Endothelial cell of umbilical vein (primary cell): ENCODE measurements around the gene DQX1. TPM values are rescaled to one million over a fixed set of nuclear protein-coding genes. Genes with fewer than 3 reads are reported as not detected.

Experiments used
- BruUV-seq: library from RNA; stranded (reverse); fragments of 400-500 nt; replicated peaks from 2 replicates; lab custom pipeline; 2021; lab: Mats Ljungman, UMichigan
- CTCF ChIA-PET: fragments of 300-600, 350-600 bp; sonication (Branson Sonifier 250); formaldehyde crosslinking; loops from one replicate; lab custom pipeline; 2021; ENCODE audit warnings: antibody characterized with exemption, inconsistent platforms; lab: Charles Lee
- POLR2A ChIA-PET: fragments of 300-600, 350-600 bp; sonication (Branson Sonifier 250); formaldehyde crosslinking; loops from one replicate; lab custom pipeline; 2021; ENCODE audit warnings: antibody characterized with exemption, inconsistent platforms; lab: Charles Lee
- DNase-seq: peaks from one replicate; pipeline ENCODE4 v3.0.0-alpha.2; 2011; ENCODE audit warnings: low read depth, low spot score
- FAIRE-seq: peaks from 2 replicates; lab custom pipeline; 2011; peaks lifted over from hg19 to GRCh38; lab: Jason Lieb, UNC
- H2AFZ ChIP-seq: 2 replicates; pipeline ENCODE4 v1.6.0; 2012; ENCODE audit warnings: low read depth, low read length, control low read depth, inconsistent platforms
- H3K27ac ChIP-seq: 2 replicates; pipeline ENCODE4 v1.5.1; 2011; ENCODE audit warnings: low read depth, mild to moderate bottlenecking, control low read depth, low read length, moderate library complexity; ENCODE audit not compliant: insufficient read depth
- H3K27me3 ChIP-seq, 2 experiments: 2 replicates each; pipeline versions ENCODE4 v1.6.0 to v1.6.1; 2011; ENCODE audit warnings: low read length in 2 of 2, mixed read lengths in 1 of 2; ENCODE audit not compliant: control insufficient read depth in 2 of 2, insufficient read depth in 2 of 2
- H3K36me3 ChIP-seq, 2 experiments: 2 replicates in 1 of 2; 3 replicates in 1 of 2; pipeline ENCODE4 v1.5.1; 2011; ENCODE audit warnings: low read length in 2 of 2, mild to moderate bottlenecking in 1 of 2, moderate library complexity in 1 of 2; ENCODE audit not compliant: control insufficient read depth in 2 of 2, insufficient read depth in 2 of 2; ENCODE audit errors: extremely low read depth in 1 of 2
- H3K4me1 ChIP-seq: 3 replicates; pipeline ENCODE4 v1.5.1; 2011; ENCODE audit warnings: mild to moderate bottlenecking, low read length; ENCODE audit not compliant: control insufficient read depth, insufficient read depth; ENCODE audit errors: extremely low read depth
- H3K4me2 ChIP-seq: 2 replicates; pipeline ENCODE4 v1.6.1; 2011; ENCODE audit warnings: low read length, control low read depth, mixed read lengths; ENCODE audit not compliant: insufficient read depth
- H3K4me3 ChIP-seq, 3 experiments: fragments of 200-600 bp in 1 of 3; sonication (generic), shearing (Covaris generic) in 1 of 3; replicated peaks in 1 of 3; 2 replicates each; pipeline ENCODE4 v1.5.1; 2011 to 2016; ENCODE audit warnings: control low read depth in 3 of 3, low read length in 3 of 3, mild to moderate bottlenecking in 2 of 3, inconsistent platforms in 1 of 3, low read depth in 1 of 3, moderate library complexity in 1 of 3; ENCODE audit not compliant: insufficient read depth in 1 of 3
- H3K79me2 ChIP-seq: 2 replicates; pipeline ENCODE4 v1.6.0; 2012; ENCODE audit warnings: low read length, inconsistent platforms; ENCODE audit not compliant: control insufficient read depth, insufficient read depth
- H3K9ac ChIP-seq: replicated peaks from 2 replicates; pipeline ENCODE3; 2011; ENCODE audit warnings: low read length, control low read depth; ENCODE audit not compliant: insufficient read depth; ENCODE audit errors: extremely low read depth
- H3K9me1 ChIP-seq: replicated peaks from 3 replicates; pipeline ENCODE4 v1.6.0; 2011; ENCODE audit warnings: mild to moderate bottlenecking, low read length; ENCODE audit not compliant: control insufficient read depth, insufficient read depth; ENCODE audit errors: extremely low read depth
- H3K9me3 ChIP-seq: replicated peaks from 2 replicates; pipeline ENCODE4 v1.5.1; 2012; ENCODE audit warnings: low read length, inconsistent platforms; ENCODE audit not compliant: control insufficient read depth, insufficient read depth
- H4K20me1 ChIP-seq: replicated peaks from 2 replicates; pipeline ENCODE3; 2011; ENCODE audit warnings: mild to moderate bottlenecking, low read length; ENCODE audit not compliant: control insufficient read depth, insufficient read depth; ENCODE audit errors: extremely low read depth
- FOS ChIP-seq: IDR thresholded peaks from 2 replicates; pipeline ENCODE4 v1.6.1; 2011; ENCODE audit warnings: mild to moderate bottlenecking, low read length, moderate library complexity, borderline replicate concordance; ENCODE audit not compliant: insufficient read depth
- GATA2 ChIP-seq: IDR thresholded peaks from 2 replicates; pipeline ENCODE4 v1.7.0; 2011; ENCODE audit warnings: low read depth, mild to moderate bottlenecking, moderate library complexity, mixed read lengths, low read length; ENCODE audit not compliant: insufficient read length, insufficient read depth
- JUN ChIP-seq: IDR thresholded peaks from 2 replicates; pipeline ENCODE4 v1.6.1; 2011; ENCODE audit warnings: borderline replicate concordance, low read depth; ENCODE audit not compliant: insufficient read length, insufficient read depth
- MAX ChIP-seq: IDR thresholded peaks from 2 replicates; pipeline ENCODE4 v1.6.1; 2011; ENCODE audit not compliant: insufficient read depth, insufficient read length
- MYC ChIP-seq: IDR thresholded peaks from one replicate; pipeline ENCODE4 v1.6.1; 2011; ENCODE audit warnings: mild to moderate bottlenecking, low read depth, low read length
- POLR2A ChIP-seq: IDR thresholded peaks from 2 replicates; pipeline ENCODE4 v1.6.1; 2012; ENCODE audit warnings: low read depth, mild to moderate bottlenecking, control low read depth, low read length
- dilution Hi-C: fragments of 300-500 bp; cut with MboI; formaldehyde crosslinking; loops from one replicate; pipeline ENCODE4 v1.15.0; 2019; ENCODE audit warnings: low sequenced_read_pairs; ENCODE audit not compliant: extremely low pct_ligation_motif_present
- intact Hi-C: fragments of 100-400 bp; cut with micrococcal nuclease; formaldehyde crosslinking; loops from one replicate; pipeline ENCODE4 v1.10.0; 2022
- polyA plus RNA-seq, 4 experiments: library from polyadenylated mRNA; depleted of rRNA in 3 of 4; stranded (reverse) in 3 of 4; unstranded in 1 of 4; fragments of >200 nt; gene quantifications; 2 replicates each; pipeline versions ENCODE4 v1.2.1 to v1.2.3, GENCODE V29; 2011 to 2012; ENCODE audit warnings: missing spikeins in 1 of 4
- total RNA-seq: library from RNA; stranded (reverse); gene quantifications from 2 replicates; pipeline ENCODE4 v1.2.3, GENCODE V29; 2021

The DQX1 gene
- total and polyA plus RNA-seq, 2 donors (not counting 3 experiments of a cell fraction or from before 2014, with no cell fraction given): 0.06 to 0.44 TPM

GRCh38 chr2:74516650-74517049 lies 9.4 kb downstream of the DQX1 start:
- H3K36me3 ChIP-seq: no peaks in the 10 kb centered on the region

DNA sequence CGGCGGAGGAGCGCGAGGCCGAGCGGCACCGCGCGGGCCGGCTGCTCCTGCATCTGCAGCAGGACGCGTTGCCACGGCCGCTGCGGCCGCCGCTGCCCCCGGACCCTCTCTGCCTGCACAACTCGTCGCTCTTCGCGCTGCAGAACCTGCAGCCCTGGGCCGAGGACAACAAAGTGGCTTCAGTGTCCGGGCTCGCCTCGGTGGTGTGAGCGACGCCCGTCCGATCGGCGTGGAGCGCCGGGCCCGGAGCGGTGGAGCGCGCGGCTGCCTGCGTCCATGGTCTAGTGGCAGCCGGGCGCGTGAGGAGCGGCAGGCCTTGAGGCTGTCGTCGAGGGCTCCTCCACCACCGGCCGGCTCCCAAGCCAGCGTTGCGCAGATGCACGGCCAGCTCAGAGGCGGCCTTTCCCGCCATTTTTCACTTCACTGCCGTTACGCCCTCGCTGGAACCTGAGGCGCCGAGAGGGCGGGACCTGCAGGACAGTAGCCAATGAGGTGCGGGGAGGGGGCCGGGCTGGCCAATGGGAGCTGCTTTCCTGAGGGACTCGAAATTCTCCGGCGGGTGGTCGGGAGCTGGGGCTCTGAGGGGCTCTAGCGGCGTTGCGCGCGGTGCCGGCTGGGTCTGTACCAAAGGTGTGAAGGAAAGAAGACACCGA lies 9.9 kb downstream of the DQX1 start:
- H3K4me1 ChIP-seq: peaks cover 7% of the 10 kb centered on the region
- no peak overlapping the region for H3K4me3 ChIP-seq
- no peak overlapping the region for H3K27ac ChIP-seq
- no peak overlapping the region for H3K4me2 ChIP-seq
- H3K36me3 ChIP-seq: no peaks in the 10 kb centered on the region
- CTCF ChIA-PET: interaction anchor here (1.4 kb wide), 1 partner anchor 8 kb away, joined by 3 read pairs; no protein-coding TSS in a partner anchor
- H4K20me1 ChIP-seq: no peaks in the 10 kb centered on the region
- H3K9ac ChIP-seq: no peak overlapping the region
- peaks cover 82 to 96% of the 10 kb centered on the region in 2 experiments for H3K27me3 ChIP-seq
- H3K79me2 ChIP-seq: no peaks in the 10 kb centered on the region
- peak; percentile 53 for FAIRE-seq
- dilution Hi-C loops (no loop called here), intact Hi-C loops (loop anchor here (1.0 kb wide), 1 partner anchor 13 kb away; the partner anchor contains the start of genes AUP1 and HTRA2)
- no peaks in the 10 kb centered on the region for H3K9me3 ChIP-seq
- BruUV-seq: no TSS peak
- POLR2A ChIA-PET: no interaction called here
- peak; percentile 61 for DNase-seq
- H2AFZ ChIP-seq: peak overlapping the region; percentile 69
- no peaks in the 10 kb centered on the region for H3K9me1 ChIP-seq
- TF ChIP-seq JUN (no peak), MAX (no peak), GATA2 (no peak), POLR2A (no peak), FOS (no peak), MYC (no peak)

More at GRCh38 chr2:74516650-74517049, 9.4 kb downstream of the DQX1 start:
- H3K9me3 ChIP-seq: no peaks in the 10 kb centered on the region
- POLR2A ChIA-PET: no interaction called here
- no peak for TF ChIP-seq FOS
- DNase-seq (no peak), FAIRE-seq (no peak)
- peaks cover 77 to 91% of the 10 kb centered on the region in 2 experiments for H3K27me3 ChIP-seq
- no peak overlapping the region for H3K4me3 ChIP-seq
- H3K4me1 ChIP-seq: peaks cover 7% of the 10 kb centered on the region
- intact Hi-C loops: loop anchor here (1.0 kb wide), 1 partner anchor 13 kb away; the partner anchor contains the start of genes AUP1 and HTRA2
- no peaks in the 10 kb centered on the region for H3K9me1 ChIP-seq
- H2AFZ ChIP-seq: no peak overlapping the region
- H3K4me2 ChIP-seq: no peak overlapping the region
- no peaks in the 10 kb centered on the region for H4K20me1 ChIP-seq
- no peak overlapping the region for H3K27ac ChIP-seq
- dilution Hi-C loops: no loop called here
- no peak overlapping the region for H3K9ac ChIP-seq
- BruUV-seq: no TSS peak
- CTCF ChIA-PET: no interaction called here
- no peaks in the 10 kb centered on the region for H3K79me2 ChIP-seq
